ENCODE results near the gene RGS13.

- no peak for TF ChIP-seq POLR2A (IDR thresholded peaks at IDR 0.05)
- TF ChIP-seq, protein P1, sequence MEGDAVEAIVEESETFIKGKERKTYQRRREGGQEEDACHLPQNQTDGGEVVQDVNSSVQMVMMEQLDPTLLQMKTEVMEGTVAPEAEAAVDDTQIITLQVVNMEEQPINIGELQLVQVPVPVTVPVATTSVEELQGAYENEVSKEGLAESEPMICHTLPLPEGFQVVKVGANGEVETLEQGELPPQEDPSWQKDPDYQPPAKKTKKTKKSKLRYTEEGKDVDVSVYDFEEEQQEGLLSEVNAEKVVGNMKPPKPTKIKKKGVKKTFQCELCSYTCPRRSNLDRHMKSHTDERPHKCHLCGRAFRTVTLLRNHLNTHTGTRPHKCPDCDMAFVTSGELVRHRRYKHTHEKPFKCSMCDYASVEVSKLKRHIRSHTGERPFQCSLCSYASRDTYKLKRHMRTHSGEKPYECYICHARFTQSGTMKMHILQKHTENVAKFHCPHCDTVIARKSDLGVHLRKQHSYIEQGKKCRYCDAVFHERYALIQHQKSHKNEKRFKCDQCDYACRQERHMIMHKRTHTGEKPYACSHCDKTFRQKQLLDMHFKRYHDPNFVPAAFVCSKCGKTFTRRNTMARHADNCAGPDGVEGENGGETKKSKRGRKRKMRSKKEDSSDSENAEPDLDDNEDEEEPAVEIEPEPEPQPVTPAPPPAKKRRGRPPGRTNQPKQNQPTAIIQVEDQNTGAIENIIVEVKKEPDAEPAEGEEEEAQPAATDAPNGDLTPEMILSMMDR (IDR thresholded peaks at IDR 0.05): no peak
Observed at GRCh38 chr1:192698731-192699130, 62.8 kb downstream of the RGS13 start.
